ENCODE data around the gene LAPTM4A.

GRCh38 chr2:20094955-20095354, 43.5 kb upstream of the LAPTM4A start:
- no peak for TF ChIP-seq CTCF (conservative IDR thresholded peaks at IDR 0.05)
- no peak for TF ChIP-seq EZH2 (IDR thresholded peaks at IDR 0.05; ENCODE audit: low read depth)

Measured in PC-9 (cell line).